C4-2B (cell line): ENCODE data around the gene PCP4.

Experiments used
- H3K27ac ChIP-seq: fragments of 450-650 bp; 2 replicates; pipeline ENCODE4 v1.5.1; 2017
- CTCF ChIP-seq: fragments of 450-650 bp; conservative IDR thresholded peaks from 2 replicates; pipeline ENCODE4 v1.5.1; 2017; ENCODE audit warnings: mild to moderate bottlenecking
- ZFX ChIP-seq: fragments of 450-650 bp; IDR thresholded peaks from 2 replicates; pipeline ENCODE4 v1.6.1; 2017

PCP4 gene

GRCh38 chr21:39947031-39947430 is 79.8 kb downstream of the PCP4 start:
- no peak for TF ChIP-seq ZFX
- no peak for TF ChIP-seq CTCF
- H3K27ac ChIP-seq: no peak overlapping the region

GRCh38 chr21:39951183-39952101 is 84.2 kb downstream of the PCP4 start:
- TF ChIP-seq CTCF: no peak
- TF ChIP-seq ZFX: no peak

GRCh38 chr21:39952265-39952664 is 85.0 kb downstream of the PCP4 start:
- no peak overlapping the region for H3K27ac ChIP-seq
- TF ChIP-seq ZFX (no peak), CTCF (no peak)

More at GRCh38 chr21:39951183-39952101, 84.2 kb downstream of the PCP4 start:
- no peak overlapping the region for H3K27ac ChIP-seq

GRCh38 chr21:39954570-39954969 is 87.3 kb downstream of the PCP4 start:
- H3K27ac ChIP-seq: no peak overlapping the region
- no peak for TF ChIP-seq ZFX
- TF ChIP-seq CTCF: no peak

- TF ChIP-seq ZFX (no peak), CTCF (no peak)
These were observed 88.1 kb downstream of the PCP4 start for GRCh38 chr21:39955326-39955725.

GRCh38 chr21:39956586-39956985 is 89.3 kb downstream of the PCP4 start:
- H3K27ac ChIP-seq: no peak overlapping the region
- no peak for TF ChIP-seq CTCF
- TF ChIP-seq ZFX: no peak

More at GRCh38 chr21:39955326-39955725, 88.1 kb downstream of the PCP4 start:
- no peak overlapping the region for H3K27ac ChIP-seq

- H3K27ac ChIP-seq: no peak overlapping the region
- TF ChIP-seq ZFX: no peak
- no peak for TF ChIP-seq CTCF
These were observed 91.5 kb downstream of the PCP4 start for GRCh38 chr21:39958731-39959130.
